ENCODE results near the gene MAPK8IP1. TPM values are rescaled to one million over a fixed set of nuclear protein-coding genes. Genes with fewer than 3 reads are reported as not detected.

The MAPK8IP1 gene
- polyA plus RNA-seq, 2 of the 4 experiments (the other 2 are of a cell fraction): 2.6 to 5.8 TPM

GRCh38 chr11:45913514-45913913 lies 28.1 kb downstream of the MAPK8IP1 start:
- DNase-seq (ENCODE audit: low read depth in 1 of 2, low spot score in 1 of 2): no peak
- WGBS (ENCODE audit: missing lambda C conversion rate): 97% methylated on average over 19 of the region's 19 CpGs
- TF ChIP-seq HMGXB4 (CRISPR knock-in tag; IDR thresholded peaks at IDR 0.05; ENCODE audit: borderline replicate concordance): no peak
- TF ChIP-seq CBX8 (IDR thresholded peaks at IDR 0.05): no peak
- TF ChIP-seq RARB (CRISPR knock-in tag; IDR thresholded peaks at IDR 0.05): no peak
- TF ChIP-seq RFX5 (IDR thresholded peaks at IDR 0.05): no peak
- no peak for TF ChIP-seq EP300 (IDR thresholded peaks at IDR 0.05)
- TF ChIP-seq HEYL (CRISPR knock-in tag; IDR thresholded peaks at IDR 0.05): no peak
- TF ChIP-seq ESRRA (IDR thresholded peaks at IDR 0.05; ENCODE audit: borderline replicate concordance, low read length): no peak
- TF ChIP-seq FOSL2 (IDR thresholded peaks at IDR 0.05): no peak
- no peak for TF ChIP-seq FOSL2 (CRISPR knock-in tag; IDR thresholded peaks at IDR 0.05)
- no peak for TF ChIP-seq EHMT2 (IDR thresholded peaks at IDR 0.05; ENCODE audit: low read depth)
- TF ChIP-seq MYC (IDR thresholded peaks at IDR 0.05; ENCODE audit: borderline replicate concordance, low read length): no peak
- no peak for TF ChIP-seq KDM1A (IDR thresholded peaks at IDR 0.05; ENCODE audit: low read depth)
- TF ChIP-seq, protein P1, sequence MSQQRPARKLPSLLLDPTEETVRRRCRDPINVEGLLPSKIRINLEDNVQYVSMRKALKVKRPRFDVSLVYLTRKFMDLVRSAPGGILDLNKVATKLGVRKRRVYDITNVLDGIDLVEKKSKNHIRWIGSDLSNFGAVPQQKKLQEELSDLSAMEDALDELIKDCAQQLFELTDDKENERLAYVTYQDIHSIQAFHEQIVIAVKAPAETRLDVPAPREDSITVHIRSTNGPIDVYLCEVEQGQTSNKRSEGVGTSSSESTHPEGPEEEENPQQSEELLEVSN (IDR thresholded peaks at IDR 0.05; ENCODE audit: borderline replicate concordance, low read depth): no peak
- Histone ChIP-seq H3K4me2 (no peak overlapping the region), H3K4me1 (peaks cover 8% of the 10 kb centered on the region; the same call in 1 of the 3 replicates), H3K27ac (no peak overlapping the region), H3K4me3 (no peak overlapping the region), H3K9me3 (no peaks in the 10 kb centered on the region)
- no peak for FAIRE-seq
- POLR2A ChIA-PET: no interaction called here
- no peak for ATAC-seq
- CTCF ChIA-PET: interaction anchor here (1.5 kb wide), 2 partner anchors 41 to 42 kb away, joined by 3 to 4 read pairs; no protein-coding TSS in a partner anchor

DNA sequence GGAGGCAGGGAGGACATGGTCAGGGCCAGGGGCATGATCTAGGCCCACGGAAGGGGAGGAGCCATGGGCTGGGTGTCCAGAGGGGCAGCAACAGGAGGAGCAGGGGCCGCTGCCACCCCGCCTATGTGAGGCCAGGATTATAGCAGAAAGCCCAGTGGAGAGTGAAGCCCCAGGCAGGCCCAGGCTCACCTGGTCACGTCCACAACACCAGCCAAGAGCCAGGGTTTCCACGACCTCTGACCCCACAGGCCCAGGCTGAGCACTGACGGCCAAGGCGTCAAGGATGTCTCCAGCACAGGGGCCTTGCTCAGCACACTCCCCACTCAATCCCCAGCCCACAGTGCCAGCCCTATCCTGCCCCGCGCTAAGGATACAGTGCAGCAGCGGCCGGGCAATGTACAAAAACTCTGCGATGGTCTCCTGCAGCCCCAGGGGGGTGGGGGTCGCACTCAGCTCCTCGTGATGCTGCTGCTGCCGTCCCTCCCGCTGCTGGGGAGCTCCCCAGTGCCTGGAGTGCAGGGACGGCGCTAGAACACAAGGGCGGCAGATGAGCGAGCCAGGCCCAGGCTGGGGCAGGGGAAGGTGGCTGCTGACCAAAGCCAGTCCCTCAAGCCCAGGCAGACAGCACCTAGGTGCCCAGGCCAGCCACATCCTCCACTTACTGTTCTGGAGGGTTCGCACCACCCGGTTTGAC lies 28.6 kb downstream of the MAPK8IP1 start:
- Histone ChIP-seq H3K4me1 (peaks cover 12% of the 10 kb centered on the region; the same call in 2 of the 3 replicates), H3K4me2 (no peak overlapping the region), H3K27ac (no peak overlapping the region), H3K9me3 (no peaks in the 10 kb centered on the region), H3K4me3 (no peak overlapping the region)
- DNase-seq (ENCODE audit: low read depth in 1 of 2, low spot score in 1 of 2) (no peak), FAIRE-seq (no peak), ATAC-seq (no peak)
- ChIA-PET POLR2A (no interaction called here), CTCF (interaction anchor here (1.5 to 2.3 kb wide), 2 partner anchors 15 to 43 kb away, joined by 4 to 5 read pairs; no protein-coding TSS in a partner anchor)
- 85% methylated on average over 16 of the region's 22 CpGs for WGBS (ENCODE audit: missing lambda C conversion rate)
- no peak for TF ChIP-seq ZC3H11A (IDR thresholded peaks at IDR 0.05)
- TF ChIP-seq, protein P2, sequence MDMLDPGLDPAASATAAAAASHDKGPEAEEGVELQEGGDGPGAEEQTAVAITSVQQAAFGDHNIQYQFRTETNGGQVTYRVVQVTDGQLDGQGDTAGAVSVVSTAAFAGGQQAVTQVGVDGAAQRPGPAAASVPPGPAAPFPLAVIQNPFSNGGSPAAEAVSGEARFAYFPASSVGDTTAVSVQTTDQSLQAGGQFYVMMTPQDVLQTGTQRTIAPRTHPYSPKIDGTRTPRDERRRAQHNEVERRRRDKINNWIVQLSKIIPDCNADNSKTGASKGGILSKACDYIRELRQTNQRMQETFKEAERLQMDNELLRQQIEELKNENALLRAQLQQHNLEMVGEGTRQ (IDR thresholded peaks at IDR 0.05): no peak
- no peak for TF ChIP-seq EHMT2 (IDR thresholded peaks at IDR 0.05; ENCODE audit: low read depth)
- no peak for TF ChIP-seq POLR2A (IDR thresholded peaks at IDR 0.05; ENCODE audit: low read length)
- no peak for TF ChIP-seq HDAC2 (IDR thresholded peaks at IDR 0.05)
- TF ChIP-seq TFCP2L1 (CRISPR knock-in tag; IDR thresholded peaks at IDR 0.05): no peak
- TF ChIP-seq FOSB (CRISPR knock-in tag; IDR thresholded peaks at IDR 0.05): no peak
- no peak for TF ChIP-seq SMC3 (IDR thresholded peaks at IDR 0.05)
- TF ChIP-seq HOXB13 (CRISPR knock-in tag; IDR thresholded peaks at IDR 0.05; ENCODE audit: low read depth): no peak
- no peak for TF ChIP-seq POLR2AphosphoS2 (conservative IDR thresholded peaks at IDR 0.05; ENCODE audit: low read length)
- no peak for TF ChIP-seq NFE2L2 (conservative IDR thresholded peaks at IDR 0.05; ENCODE audit: low read length)

All from A549 (cell line).